ENCODE data around the gene ZNF350. TPM values are rescaled to one million over a fixed set of nuclear protein-coding genes. Genes with fewer than 3 reads are reported as not detected.

ZNF350 gene
- total and polyA plus RNA-seq, 2 donors (not counting 1 experiment from before 2014, with no cell fraction given) = 6.0 to 50.2 TPM

DNA sequence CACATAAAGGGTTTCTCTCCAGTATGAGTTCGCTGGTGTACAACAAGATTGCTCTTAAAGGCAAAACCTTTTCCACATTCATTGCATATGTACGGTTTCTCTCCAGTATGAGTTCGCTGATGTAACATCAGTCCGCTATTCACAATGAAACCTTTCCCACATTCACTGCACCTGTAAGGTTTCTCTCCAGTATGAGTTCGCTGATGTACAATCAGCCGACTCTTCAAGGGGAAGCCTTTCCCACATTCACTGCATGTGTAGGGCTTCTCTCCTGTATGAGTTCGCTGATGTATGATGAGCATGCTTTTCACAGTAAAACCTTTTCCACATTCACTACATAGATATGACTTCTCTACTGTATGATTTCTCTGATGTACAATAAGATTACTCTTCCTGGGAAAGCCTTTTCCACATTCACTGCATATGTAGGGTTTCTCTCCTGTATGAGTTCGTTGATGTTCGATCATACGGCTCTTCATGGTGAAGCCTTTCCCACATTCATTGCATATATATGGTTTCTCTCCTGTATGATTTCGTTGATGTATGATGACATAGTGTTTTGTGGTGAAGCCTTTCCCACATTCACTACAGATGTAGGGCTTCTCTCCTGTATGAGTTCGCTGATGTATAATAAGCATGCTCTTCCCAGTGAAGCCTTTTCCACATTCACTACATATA lies 47.5 kb upstream of the ZNF350 start:
- Histone ChIP-seq H3K9me3 (ENCODE audit: control extremely low read depth in 1 of 3, control insufficient read depth in 2 of 3, insufficient read depth in 1 of 3, low read length in 2 of 3) (peaks cover 37 to 65% (median 42%) of the 10 kb centered on the region in 3 donors), H3K79me2 (ENCODE audit: control insufficient read depth, insufficient read depth, low read length) (peaks cover 5% of the 10 kb centered on the region), H4K20me1 (ENCODE audit: control insufficient read depth, insufficient read depth, low read length, poor library complexity, severe bottlenecking) (no peaks in the 10 kb centered on the region), H3K9ac (ENCODE audit: low read length) (no peak overlapping the region), H3K27ac (ENCODE audit: low read length in 2 of 2) (no peak overlapping the region), H3K4me2 (replicated peaks; ENCODE audit: low read depth, low read length, poor library complexity, severe bottlenecking) (no peak overlapping the region), H3K4me3 (ENCODE audit: control extremely low read depth in 1 of 5, extremely low read depth in 1 of 5, insufficient read depth in 1 of 5, low read depth in 2 of 5, low read length in 4 of 5) (peak overlapping the region in 1 of 5 experiments; percentile 16), H2AFZ (ENCODE audit: insufficient read depth, low read depth, low read length, poor library complexity, severe bottlenecking) (no peak overlapping the region), H3K27me3 (replicated peaks in 1 of 4; ENCODE audit: control extremely low read depth in 1 of 4, control insufficient read depth in 3 of 4, insufficient read depth in 4 of 4, low read length in 3 of 4) (no peaks in the 10 kb centered on the region), H3K36me3 (replicated peaks in 1 of 2; ENCODE audit: control extremely low read depth in 1 of 2, control insufficient read depth in 1 of 2, extremely low read depth in 1 of 2, insufficient read depth in 2 of 2, low read length in 1 of 2) (peaks cover 44 to 46% of the 10 kb centered on the region in 2 experiments), H3K4me1 (ENCODE audit: control insufficient read depth in 2 of 2, insufficient read depth in 2 of 2, low read length in 2 of 2) (no peaks in the 10 kb centered on the region)
- TF ChIP-seq, protein P1, sequence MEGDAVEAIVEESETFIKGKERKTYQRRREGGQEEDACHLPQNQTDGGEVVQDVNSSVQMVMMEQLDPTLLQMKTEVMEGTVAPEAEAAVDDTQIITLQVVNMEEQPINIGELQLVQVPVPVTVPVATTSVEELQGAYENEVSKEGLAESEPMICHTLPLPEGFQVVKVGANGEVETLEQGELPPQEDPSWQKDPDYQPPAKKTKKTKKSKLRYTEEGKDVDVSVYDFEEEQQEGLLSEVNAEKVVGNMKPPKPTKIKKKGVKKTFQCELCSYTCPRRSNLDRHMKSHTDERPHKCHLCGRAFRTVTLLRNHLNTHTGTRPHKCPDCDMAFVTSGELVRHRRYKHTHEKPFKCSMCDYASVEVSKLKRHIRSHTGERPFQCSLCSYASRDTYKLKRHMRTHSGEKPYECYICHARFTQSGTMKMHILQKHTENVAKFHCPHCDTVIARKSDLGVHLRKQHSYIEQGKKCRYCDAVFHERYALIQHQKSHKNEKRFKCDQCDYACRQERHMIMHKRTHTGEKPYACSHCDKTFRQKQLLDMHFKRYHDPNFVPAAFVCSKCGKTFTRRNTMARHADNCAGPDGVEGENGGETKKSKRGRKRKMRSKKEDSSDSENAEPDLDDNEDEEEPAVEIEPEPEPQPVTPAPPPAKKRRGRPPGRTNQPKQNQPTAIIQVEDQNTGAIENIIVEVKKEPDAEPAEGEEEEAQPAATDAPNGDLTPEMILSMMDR (IDR thresholded peaks at IDR 0.05) = no peak
- TF ChIP-seq EZH2 (IDR thresholded peaks at IDR 0.05; ENCODE audit: borderline replicate concordance, insufficient read depth, low read depth, low read length, poor library complexity, severe bottlenecking) = no peak
- Mint-ChIP-seq H3K27ac (no peak overlapping the region), H3K4me3 (no peak overlapping the region), H3K27me3 (no peaks in the 10 kb centered on the region), H3K4me1 (no peaks in the 10 kb centered on the region), H3K9me3 (ENCODE audit: insufficient read depth) (peaks cover 16% of the 10 kb centered on the region)
- ATAC-seq (ENCODE audit: low read depth) (no peak), DNase-seq (no peak)
- CTCF ChIA-PET = no interaction called here
- intact Hi-C loops (cut with micrococcal nuclease) = no loop called here
- WGBS (ENCODE audit: insufficient coverage) = 98% methylated on average over 4 of the region's 12 CpGs
- POLR2A ChIA-PET = no interaction called here

DNA sequence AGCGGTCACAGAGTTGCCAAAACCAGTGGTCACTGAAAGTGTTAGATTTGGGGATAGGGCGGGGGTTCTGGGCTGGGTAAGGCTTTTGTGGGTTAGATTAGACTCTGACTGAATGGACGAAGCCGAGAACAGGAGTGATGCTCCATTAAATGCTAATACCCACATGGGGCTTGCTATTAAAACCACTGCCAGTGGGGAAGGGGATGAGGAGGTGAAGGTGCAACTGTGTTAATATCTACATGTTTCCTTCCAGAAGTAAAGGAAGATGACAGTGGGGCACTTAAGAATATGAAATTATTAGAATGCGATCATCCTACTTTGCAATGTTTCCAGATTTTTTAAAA lies 42.1 kb upstream of the ZNF350 start:
- H3K4me2 ChIP-seq (replicated peaks; ENCODE audit: low read depth, low read length, poor library complexity, severe bottlenecking) = peak overlapping the region; percentile 87
- Mint-ChIP-seq H3K9me3 (ENCODE audit: insufficient read depth) (peaks cover 6% of the 10 kb centered on the region), H3K27ac (peak overlapping the region; percentile 93), H3K27me3 (no peaks in the 10 kb centered on the region), H3K4me1 (peaks cover 25% of the 10 kb centered on the region), H3K4me3 (peak overlapping the region; percentile 90)
- intact Hi-C loops (cut with micrococcal nuclease) = loop anchor here (1.0 kb wide), 3 partner anchors 20 to 42 kb away; partner anchors contain the start of genes ZNF350, ZNF432 and ZNF615
- peak overlapping the region; percentile 99 for H3K9ac ChIP-seq (ENCODE audit: low read length)
- H3K36me3 ChIP-seq (replicated peaks in 1 of 2; ENCODE audit: control extremely low read depth in 1 of 2, control insufficient read depth in 1 of 2, extremely low read depth in 1 of 2, insufficient read depth in 2 of 2, low read length in 1 of 2) = peaks cover 9 to 22% of the 10 kb centered on the region in 2 experiments
- no peaks in the 10 kb centered on the region for H3K27me3 ChIP-seq (replicated peaks in 1 of 4; ENCODE audit: control extremely low read depth in 1 of 4, control insufficient read depth in 3 of 4, insufficient read depth in 4 of 4, low read length in 3 of 4)
- POLR2A ChIA-PET = interaction anchor here (0.6 to 2.4 kb wide), 5 partner anchors 20 to 161 kb away, joined by 3 to 19 read pairs (median 4); partner anchors contain the start of gene ZNF432
- ATAC-seq (ENCODE audit: low read depth) (peak; percentile 18), DNase-seq (no peak)
- H3K9me3 ChIP-seq (ENCODE audit: control extremely low read depth in 1 of 3, control insufficient read depth in 2 of 3, insufficient read depth in 1 of 3, low read length in 2 of 3) = peaks cover 20 to 36% (median 28%) of the 10 kb centered on the region in 3 donors
- H3K4me1 ChIP-seq (ENCODE audit: control insufficient read depth in 2 of 2, insufficient read depth in 2 of 2, low read length in 2 of 2) = peaks cover 5 to 13% of the 10 kb centered on the region in 2 donors
- WGBS (ENCODE audit: insufficient coverage) = 0% methylated on average over 1 of the region's 5 CpGs
- peak overlapping the region; percentile 97 for H3K27ac ChIP-seq (ENCODE audit: low read length in 2 of 2)
- peak overlapping the region; percentile 100 for H2AFZ ChIP-seq (ENCODE audit: insufficient read depth, low read depth, low read length, poor library complexity, severe bottlenecking)
- H4K20me1 ChIP-seq (ENCODE audit: control insufficient read depth, insufficient read depth, low read length, poor library complexity, severe bottlenecking) = no peaks in the 10 kb centered on the region
- H3K4me3 ChIP-seq (ENCODE audit: control extremely low read depth in 1 of 5, extremely low read depth in 1 of 5, insufficient read depth in 1 of 5, low read depth in 2 of 5, low read length in 4 of 5) = peak overlapping the region; percentile 91 to 97 (median 93)
- H3K79me2 ChIP-seq (ENCODE audit: control insufficient read depth, insufficient read depth, low read length) = peaks cover 50% of the 10 kb centered on the region
- TF ChIP-seq, protein P1 (IDR thresholded peaks at IDR 0.05) = no peak
- TF ChIP-seq EZH2 (IDR thresholded peaks at IDR 0.05; ENCODE audit: borderline replicate concordance, insufficient read depth, low read depth, low read length, poor library complexity, severe bottlenecking) = no peak
- CTCF ChIA-PET = no interaction called here
